Activated naive CD4-positive, alpha-beta T cell treated with anti-CD3 and anti-CD28 coated beads for 36 hours (primary cell): ENCODE results near the gene STK35. TPM values are rescaled to one million over a fixed set of nuclear protein-coding genes. Genes with fewer than 3 reads are reported as not detected.
A peak's percentile ranks its signal among the peaks of the same experiment; 100 is the strongest.
"Not testable (repeated sequence)": the region's sequence is repeated elsewhere in the genome, so short reads cannot be mapped to it uniquely, and the experiment has no call there.

Experiments
- CTCF ChIA-PET: fragments of 350-600 bp; sonication (Branson Sonifier 250); formaldehyde crosslinking; loops from one replicate; lab custom pipeline; 2021; ENCODE audit warnings: antibody characterized with exemption; lab: Charles Lee
- DNase-seq: peaks from one replicate; pipeline ENCODE4 v3.0.0-alpha.2; 2020
- H3K27ac Mint-ChIP-seq: one replicate; pipeline ENCODE4 v1.8.0; 2021; ENCODE audit warnings: mild to moderate bottlenecking, mixed read lengths
- H3K27me3 Mint-ChIP-seq: one replicate; pipeline ENCODE4 v1.8.0; 2021; ENCODE audit warnings: low read depth, mixed read lengths
- H3K36me3 Mint-ChIP-seq: one replicate; pipeline ENCODE4 v1.8.0; 2021; ENCODE audit warnings: low read depth, mixed read lengths
- H3K4me1 Mint-ChIP-seq: one replicate; pipeline ENCODE4 v1.8.0; 2021; ENCODE audit warnings: low read depth, mixed read lengths
- H3K4me3 Mint-ChIP-seq: one replicate; pipeline ENCODE4 v1.8.0; 2021; ENCODE audit warnings: mild to moderate bottlenecking, moderate library complexity, mixed read lengths
- H3K9me3 Mint-ChIP-seq: one replicate; pipeline ENCODE4 v1.8.0; 2021; ENCODE audit warnings: mixed read lengths
- intact Hi-C: fragments of 100-400 bp; cut with micrococcal nuclease; formaldehyde crosslinking; loops from one replicate; pipeline ENCODE4 v1.15.1; 2023
- total RNA-seq, 2 experiments: library from RNA; stranded (reverse); gene quantifications; one replicate each; pipeline ENCODE4 v1.2.3, GENCODE V29; 2021

Gene STK35
- total RNA-seq, 2 experiments from 2014 or later, result 20.5 to 20.9 TPM

GRCh38 chr20:2169456-2170088, 67.9 kb downstream of the STK35 start:
- Mint-ChIP-seq H3K27ac (no peak overlapping the region), H3K4me1 (peaks cover 3% of the 10 kb centered on the region), H3K36me3 (no peaks in the 10 kb centered on the region), H3K4me3 (no peak overlapping the region), H3K27me3 (peaks cover 3% of the 10 kb centered on the region), H3K9me3 (no peaks in the 10 kb centered on the region)
- DNase-seq, result no peak
- CTCF ChIA-PET, result interaction anchor here (0.8 to 6.1 kb wide), 2 partner anchors 204 kb away, joined by 3 to 61 read pairs; no protein-coding TSS in a partner anchor
- intact Hi-C loops, result no loop called here

- no peak for DNase-seq
- peaks cover 3% of the 10 kb centered on the region for H3K4me1 Mint-ChIP-seq
- no peaks in the 10 kb centered on the region for H3K9me3 Mint-ChIP-seq
- no peak overlapping the region for H3K4me3 Mint-ChIP-seq
- intact Hi-C loops, result no loop called here
- H3K27me3 Mint-ChIP-seq, result peaks cover 3% of the 10 kb centered on the region
- H3K36me3 Mint-ChIP-seq, result no peaks in the 10 kb centered on the region
- H3K27ac Mint-ChIP-seq, result no peak overlapping the region
- CTCF ChIA-PET, result interaction anchor here (0.5 to 6.1 kb wide), 4 partner anchors 10 to 205 kb away, joined by 3 to 61 read pairs (median 27); no protein-coding TSS in a partner anchor
These were observed 68.8 kb downstream of the STK35 start for GRCh38 chr20:2170404-2170803.

GRCh38 chr20:2171266-2171790, 69.7 kb downstream of the STK35 start:
- H3K27me3 Mint-ChIP-seq, result peaks cover 3% of the 10 kb centered on the region
- no peaks in the 10 kb centered on the region for H3K9me3 Mint-ChIP-seq
- CTCF ChIA-PET, result interaction anchor here (0.7 to 6.1 kb wide), 6 partner anchors 9 to 1450 kb away, joined by 3 to 61 read pairs (median 6); no protein-coding TSS in a partner anchor
- no peak for DNase-seq
- no peak overlapping the region for H3K4me3 Mint-ChIP-seq
- intact Hi-C loops, result no loop called here
- no peak overlapping the region for H3K27ac Mint-ChIP-seq
- H3K4me1 Mint-ChIP-seq, result peaks cover 3% of the 10 kb centered on the region
- H3K36me3 Mint-ChIP-seq, result no peaks in the 10 kb centered on the region

GRCh38 chr20:2171840-2172239, 70.2 kb downstream of the STK35 start:
- CTCF ChIA-PET, result interaction anchor here (0.5 to 6.1 kb wide), 30 partner anchors 9 to 408 kb away, joined by 3 to 61 read pairs (median 4); no protein-coding TSS in a partner anchor
- not testable (repeated sequence) for H3K9me3 Mint-ChIP-seq, H3K4me1 Mint-ChIP-seq, DNase-seq, H3K36me3 Mint-ChIP-seq, H3K27ac Mint-ChIP-seq, H3K27me3 Mint-ChIP-seq, H3K4me3 Mint-ChIP-seq
- intact Hi-C loops, result loop anchor here (1.0 to 2.0 kb wide), 6 partner anchors 69 to 408 kb away; no protein-coding TSS in a partner anchor

DNA sequence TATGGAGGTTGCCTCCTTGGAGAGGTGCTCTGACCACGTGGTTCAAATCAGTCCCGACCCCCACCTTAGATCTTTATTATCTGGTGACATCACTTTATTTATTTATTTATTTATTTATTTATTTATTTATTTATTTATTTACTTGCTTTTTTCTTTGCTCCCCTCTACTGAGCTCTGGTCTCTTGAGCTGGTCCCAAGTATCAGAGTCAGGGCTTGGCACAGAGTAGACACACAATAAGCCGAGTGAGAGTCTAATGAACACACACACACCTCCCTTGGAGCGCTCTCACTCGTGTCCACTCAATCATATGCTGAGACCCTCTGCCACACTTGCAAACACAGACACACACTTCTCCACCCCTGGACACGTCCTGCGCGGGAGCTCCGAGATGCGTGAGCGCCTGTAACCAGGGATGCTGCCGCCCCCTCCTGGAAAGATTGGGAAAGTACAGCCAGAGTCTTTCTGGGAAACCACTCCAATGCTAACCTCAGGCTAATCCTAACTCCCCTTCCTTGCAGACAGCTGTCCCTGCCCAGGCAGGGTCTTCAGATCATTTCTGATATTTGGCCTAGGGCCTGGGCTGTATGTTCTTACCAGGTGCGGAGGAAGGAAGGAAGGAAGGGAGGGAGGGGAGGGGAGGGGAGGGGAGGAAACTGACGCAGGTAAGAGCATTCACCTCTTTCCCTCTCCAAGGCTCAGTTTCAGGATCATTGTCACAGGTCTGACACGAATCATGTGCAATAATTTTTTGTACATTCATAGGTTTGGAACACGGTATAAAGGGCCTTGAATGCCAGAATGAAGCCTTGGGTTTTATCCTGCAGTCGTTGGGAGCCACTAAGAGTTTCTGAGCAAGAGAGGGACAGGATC, 70.9 kb downstream of the STK35 start:
- Mint-ChIP-seq H3K27ac (no peak overlapping the region), H3K27me3 (peaks cover 3% of the 10 kb centered on the region), H3K4me1 (peaks cover 3% of the 10 kb centered on the region), H3K36me3 (no peaks in the 10 kb centered on the region), H3K4me3 (no peak overlapping the region), H3K9me3 (no peaks in the 10 kb centered on the region)
- intact Hi-C loops, result loop anchor here (1.0 to 2.0 kb wide), 6 partner anchors 70 to 408 kb away; no protein-coding TSS in a partner anchor
- CTCF ChIA-PET, result interaction anchor here (0.5 to 6.1 kb wide), 33 partner anchors 8 to 409 kb away, joined by 3 to 61 read pairs (median 3); no protein-coding TSS in a partner anchor
- DNase-seq, result peak; percentile 84

DNA sequence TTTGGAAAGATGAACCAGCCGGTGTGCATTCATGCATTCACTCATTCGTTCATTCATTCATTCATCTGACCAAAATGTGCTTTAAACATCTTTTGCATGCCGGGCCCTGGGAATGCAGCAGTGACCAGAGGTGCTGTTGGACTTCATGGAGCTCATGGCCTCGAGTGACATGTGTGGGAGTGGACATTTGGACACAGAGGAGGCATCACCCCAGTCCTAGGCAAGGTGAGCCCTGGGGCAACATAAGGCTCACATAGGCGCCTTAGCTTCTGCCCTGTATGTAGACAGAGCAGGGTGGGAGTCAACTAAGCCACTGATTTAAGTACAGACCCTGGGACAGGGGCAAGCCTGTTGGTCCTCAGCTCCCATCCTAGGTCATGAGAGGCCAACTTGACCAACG, 71.6 kb downstream of the STK35 start:
- Mint-ChIP-seq H3K4me1 (peaks cover 3% of the 10 kb centered on the region), H3K9me3 (no peaks in the 10 kb centered on the region), H3K36me3 (no peaks in the 10 kb centered on the region), H3K4me3 (no peak overlapping the region), H3K27me3 (peaks cover 3% of the 10 kb centered on the region), H3K27ac (no peak overlapping the region)
- no peak for DNase-seq
- intact Hi-C loops, result loop anchor here (2.0 kb wide), 2 partner anchors 70 to 80 kb away; no protein-coding TSS in a partner anchor
- CTCF ChIA-PET, result interaction anchor here (0.6 to 6.1 kb wide), 22 partner anchors 8 to 409 kb away, joined by 3 to 61 read pairs (median 3); no protein-coding TSS in a partner anchor

GRCh38 chr20:2174067-2174466, 72.4 kb downstream of the STK35 start:
- CTCF ChIA-PET, result interaction anchor here (0.7 to 6.1 kb wide), 8 partner anchors 9 to 410 kb away, joined by 3 to 61 read pairs (median 5); no protein-coding TSS in a partner anchor
- Mint-ChIP-seq H3K9me3 (no peaks in the 10 kb centered on the region), H3K4me1 (peaks cover 3% of the 10 kb centered on the region), H3K27me3 (peaks cover 5% of the 10 kb centered on the region), H3K36me3 (no peaks in the 10 kb centered on the region), H3K4me3 (no peak overlapping the region), H3K27ac (no peak overlapping the region)
- intact Hi-C loops, result no loop called here
- no peak for DNase-seq

- CTCF ChIA-PET, result interaction anchor here (0.7 to 1.0 kb wide), 2 partner anchors 34 to 172 kb away, joined by 3 read pairs; no protein-coding TSS in a partner anchor
- Mint-ChIP-seq H3K4me3 (no peak overlapping the region), H3K4me1 (peaks cover 3% of the 10 kb centered on the region), H3K27me3 (peaks cover 5% of the 10 kb centered on the region), H3K36me3 (no peaks in the 10 kb centered on the region), H3K27ac (no peak overlapping the region), H3K9me3 (no peaks in the 10 kb centered on the region)
- intact Hi-C loops, result no loop called here
- no peak for DNase-seq
These were observed 75.3 kb downstream of the STK35 start for GRCh38 chr20:2176946-2177345.

- H3K4me3 Mint-ChIP-seq, result no peak overlapping the region
- CTCF ChIA-PET, result interaction anchor here (1.4 kb wide), 1 partner anchor 29 kb away, joined by 9 read pairs; no protein-coding TSS in a partner anchor
- intact Hi-C loops, result no loop called here
- no peak overlapping the region for H3K27ac Mint-ChIP-seq
- H3K36me3 Mint-ChIP-seq, result no peaks in the 10 kb centered on the region
- peaks cover 2% of the 10 kb centered on the region for H3K27me3 Mint-ChIP-seq
- no peaks in the 10 kb centered on the region for H3K9me3 Mint-ChIP-seq
- H3K4me1 Mint-ChIP-seq, result no peaks in the 10 kb centered on the region
- DNase-seq, result no peak
These were observed 76.9 kb downstream of the STK35 start for GRCh38 chr20:2178318-2179232.

DNA sequence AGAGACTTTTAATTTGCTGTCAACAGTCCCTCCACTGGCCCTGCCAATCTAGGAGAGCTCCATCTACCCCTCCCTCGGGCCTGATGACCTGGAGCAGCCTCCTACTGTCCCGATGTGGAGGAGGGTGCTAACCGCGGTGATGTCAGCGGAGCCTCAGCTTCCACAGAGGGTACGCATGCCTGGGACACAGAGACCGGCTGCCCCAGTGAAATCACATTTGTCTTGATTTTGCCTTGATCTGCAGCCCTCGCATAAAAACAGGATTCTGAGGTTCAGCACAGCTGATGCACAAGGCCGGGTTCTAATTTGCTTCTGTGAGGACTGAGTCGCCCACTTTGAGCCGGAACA, 77.6 kb downstream of the STK35 start:
- Mint-ChIP-seq H3K4me3 (no peak overlapping the region), H3K27ac (no peak overlapping the region), H3K36me3 (no peaks in the 10 kb centered on the region), H3K27me3 (peaks cover 2% of the 10 kb centered on the region), H3K9me3 (no peaks in the 10 kb centered on the region), H3K4me1 (no peaks in the 10 kb centered on the region)
- CTCF ChIA-PET, result interaction anchor here (1.4 kb wide), 1 partner anchor 28 kb away, joined by 9 read pairs; no protein-coding TSS in a partner anchor
- intact Hi-C loops, result no loop called here
- DNase-seq, result no peak

- no peaks in the 10 kb centered on the region for H3K9me3 Mint-ChIP-seq
- H3K4me3 Mint-ChIP-seq, result no peak overlapping the region
- H3K27me3 Mint-ChIP-seq, result peaks cover 2% of the 10 kb centered on the region
- no peaks in the 10 kb centered on the region for H3K36me3 Mint-ChIP-seq
- CTCF ChIA-PET, result interaction anchor here (0.6 to 1.3 kb wide), 2 partner anchors 8 to 9 kb away, joined by 3 to 4 read pairs; no protein-coding TSS in a partner anchor
- intact Hi-C loops, result no loop called here
- no peaks in the 10 kb centered on the region for H3K4me1 Mint-ChIP-seq
- no peak overlapping the region for H3K27ac Mint-ChIP-seq
- DNase-seq, result no peak
These were observed 78.3 kb downstream of the STK35 start for GRCh38 chr20:2179949-2180348.
